ACC112 (cell line): ENCODE data around the gene SPTB.

Source experiments
- H2AFZ ChIP-seq: fragments of 200-600 bp; sonication (generic); one replicate; pipeline ENCODE4 v1.6.0; 2017; ENCODE audit warnings: antibody characterized with exemption, low read length; ENCODE audit not compliant: unreplicated experiment
- H3K27ac ChIP-seq: fragments of 200-600 bp; sonication (generic); 2 replicates; pipeline ENCODE4 v1.5.1; 2014; ENCODE audit warnings: low read depth, mild to moderate bottlenecking, antibody characterized with exemption, low read length, moderate library complexity
- H3K27me3 ChIP-seq: fragments of 200-600 bp; sonication (generic); 2 replicates; pipeline ENCODE4 v1.6.1; 2014; ENCODE audit warnings: mild to moderate bottlenecking, antibody characterized with exemption, low read length, moderate library complexity, mixed read lengths; ENCODE audit not compliant: insufficient read depth
- H3K36me3 ChIP-seq: fragments of 200-600 bp; sonication (generic); 2 replicates; pipeline ENCODE4 v1.6.1; 2016; ENCODE audit warnings: mild to moderate bottlenecking, antibody characterized with exemption, low read length, moderate library complexity, mixed read lengths; ENCODE audit not compliant: insufficient read depth
- H3K4me1 ChIP-seq: fragments of 200-600 bp; sonication (generic); one replicate; pipeline ENCODE4 v1.6.1; 2016; ENCODE audit warnings: low read length, mixed read lengths; ENCODE audit not compliant: insufficient read depth, unreplicated experiment, control insufficient read depth
- H3K4me3 ChIP-seq: fragments of 200-600 bp; sonication (generic); 2 replicates; pipeline ENCODE4 v1.5.1; 2014; ENCODE audit warnings: mild to moderate bottlenecking, low read depth, low read length
- H3K79me2 ChIP-seq: fragments of 200-600 bp; sonication (generic); one replicate; pipeline ENCODE4 v1.6.0; 2016; ENCODE audit warnings: low read length; ENCODE audit not compliant: control insufficient read depth, unreplicated experiment, insufficient read depth

Gene SPTB

DNA sequence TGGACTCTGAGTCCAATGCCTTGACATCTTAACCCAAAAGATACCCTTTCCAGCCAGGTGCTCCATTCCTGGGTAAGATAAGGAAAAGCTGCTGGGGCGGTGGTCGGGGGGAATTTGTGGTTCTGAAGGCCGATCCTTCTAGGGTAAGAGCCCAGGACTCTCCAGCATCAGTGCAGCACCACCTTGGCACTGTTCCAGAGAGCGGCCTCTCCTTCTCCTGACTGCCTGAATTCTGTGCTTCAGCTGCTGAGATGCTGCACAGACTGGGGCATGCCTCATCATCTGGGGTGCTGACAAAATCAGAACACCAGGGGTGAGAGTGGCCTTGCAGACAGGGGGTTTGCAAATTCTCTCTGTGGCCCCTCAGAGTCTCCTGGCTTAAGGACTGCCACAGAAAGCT lies 87.5 kb downstream of the SPTB start:
- H3K4me3 ChIP-seq = no peak overlapping the region
- peaks cover 8% of the 10 kb centered on the region for H3K4me1 ChIP-seq
- no peaks in the 10 kb centered on the region for H3K36me3 ChIP-seq
- H2AFZ ChIP-seq = no peak overlapping the region
- peaks cover 6% of the 10 kb centered on the region; the same call in 1 of the 2 replicates for H3K27me3 ChIP-seq
- H3K27ac ChIP-seq = no peak overlapping the region
- no peaks in the 10 kb centered on the region for H3K79me2 ChIP-seq

DNA sequence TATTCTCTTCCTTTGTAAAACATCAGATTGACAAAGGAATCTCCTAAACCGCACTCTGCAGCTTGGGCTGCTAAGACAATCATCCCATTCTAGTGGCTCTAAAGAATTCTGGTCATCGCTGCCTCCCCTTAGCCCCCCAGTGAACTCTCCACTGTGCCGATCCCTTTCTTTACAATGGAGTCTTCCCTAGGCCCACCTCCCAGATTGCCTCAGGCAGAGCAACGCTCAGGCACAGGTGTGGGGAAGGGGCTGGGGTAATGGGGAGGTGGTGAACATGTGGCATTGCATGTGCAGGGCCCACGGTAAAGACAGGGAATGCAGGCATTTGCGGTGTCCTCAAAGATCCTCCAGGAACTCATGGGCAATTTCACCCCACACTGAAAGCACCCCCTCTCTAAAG lies 89.2 kb downstream of the SPTB start:
- Histone ChIP-seq H2AFZ (no peak overlapping the region), H3K36me3 (no peaks in the 10 kb centered on the region), H3K4me3 (no peak overlapping the region), H3K27me3 (0 out of 2 replicates have a peak, but pooled peaks cover 1% of the 10 kb centered on the region), H3K79me2 (no peaks in the 10 kb centered on the region), H3K27ac (no peak overlapping the region), H3K4me1 (peaks cover 8% of the 10 kb centered on the region)

DNA sequence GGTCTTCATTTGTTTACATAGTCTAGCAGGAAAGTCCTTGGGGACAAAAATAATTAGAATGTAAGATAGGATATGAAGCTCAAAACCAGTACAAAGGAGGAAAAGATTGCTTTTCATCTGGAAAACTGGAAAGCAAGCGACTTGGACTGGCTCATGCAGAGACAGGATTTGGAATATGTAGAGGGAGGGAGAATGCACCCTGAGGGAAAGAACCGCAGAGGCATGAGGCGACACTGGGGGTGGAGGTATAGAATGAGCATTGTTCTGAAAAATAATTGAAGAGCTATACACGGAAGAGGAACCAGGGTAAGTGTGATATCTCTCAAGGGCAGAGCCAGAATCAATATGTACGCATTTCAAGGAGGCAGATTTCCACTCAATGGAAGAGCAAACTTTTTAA lies 90.0 kb downstream of the SPTB start:
- no peak overlapping the region for H3K27ac ChIP-seq
- H3K36me3 ChIP-seq = no peaks in the 10 kb centered on the region
- H3K27me3 ChIP-seq = no peaks in the 10 kb centered on the region
- no peaks in the 10 kb centered on the region for H3K79me2 ChIP-seq
- H3K4me1 ChIP-seq = peaks cover 8% of the 10 kb centered on the region
- H2AFZ ChIP-seq = no peak overlapping the region
- H3K4me3 ChIP-seq = no peak overlapping the region

DNA sequence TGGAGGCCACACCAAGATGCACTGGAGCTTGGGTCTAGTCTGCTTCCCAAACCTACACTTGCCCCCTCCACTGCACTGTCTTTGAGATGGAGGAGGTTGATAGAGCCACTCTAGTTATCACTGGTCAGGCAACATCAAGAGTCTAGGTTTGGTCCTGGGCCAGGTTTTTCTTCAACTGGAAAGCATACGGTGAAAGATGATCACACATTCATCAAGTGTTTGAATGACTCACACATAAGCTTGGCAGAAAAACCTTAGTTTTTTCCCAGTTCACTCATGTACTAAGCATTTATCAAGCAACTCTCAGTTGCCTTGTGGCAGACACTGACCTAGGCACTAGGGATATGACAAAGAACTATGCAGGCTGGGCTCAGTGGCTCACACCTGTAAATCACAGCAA lies 91.0 kb downstream of the SPTB start:
- H3K36me3 ChIP-seq = no peaks in the 10 kb centered on the region
- no peak overlapping the region for H3K27ac ChIP-seq
- peaks cover 8% of the 10 kb centered on the region for H3K4me1 ChIP-seq
- no peaks in the 10 kb centered on the region for H3K27me3 ChIP-seq
- H2AFZ ChIP-seq = no peak overlapping the region
- no peak overlapping the region for H3K4me3 ChIP-seq
- H3K79me2 ChIP-seq = no peaks in the 10 kb centered on the region

DNA sequence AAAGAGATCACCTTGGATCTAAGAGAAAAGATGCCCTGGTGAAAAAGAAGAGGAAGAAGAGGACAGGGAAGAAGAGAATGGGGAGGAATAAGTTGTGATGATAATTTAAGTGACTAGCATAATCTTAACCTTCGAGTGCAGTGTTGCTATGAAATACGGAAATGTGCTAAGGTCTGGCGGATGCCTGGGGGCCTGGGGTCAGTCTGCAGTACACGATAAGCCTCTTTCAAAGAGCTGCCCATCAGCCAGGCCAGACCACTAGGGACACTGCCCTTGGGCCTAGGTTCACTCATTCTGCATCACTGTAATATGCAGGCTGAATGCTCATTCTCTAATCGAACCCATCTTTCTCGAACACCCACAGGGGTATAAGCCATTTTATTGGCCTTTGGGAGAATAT lies 92.1 kb downstream of the SPTB start:
- H2AFZ ChIP-seq = no peak overlapping the region
- no peak overlapping the region for H3K4me3 ChIP-seq
- H3K4me1 ChIP-seq = peaks cover 8% of the 10 kb centered on the region
- no peaks in the 10 kb centered on the region for H3K79me2 ChIP-seq
- no peak overlapping the region for H3K27ac ChIP-seq
- no peaks in the 10 kb centered on the region for H3K27me3 ChIP-seq
- no peaks in the 10 kb centered on the region for H3K36me3 ChIP-seq

DNA sequence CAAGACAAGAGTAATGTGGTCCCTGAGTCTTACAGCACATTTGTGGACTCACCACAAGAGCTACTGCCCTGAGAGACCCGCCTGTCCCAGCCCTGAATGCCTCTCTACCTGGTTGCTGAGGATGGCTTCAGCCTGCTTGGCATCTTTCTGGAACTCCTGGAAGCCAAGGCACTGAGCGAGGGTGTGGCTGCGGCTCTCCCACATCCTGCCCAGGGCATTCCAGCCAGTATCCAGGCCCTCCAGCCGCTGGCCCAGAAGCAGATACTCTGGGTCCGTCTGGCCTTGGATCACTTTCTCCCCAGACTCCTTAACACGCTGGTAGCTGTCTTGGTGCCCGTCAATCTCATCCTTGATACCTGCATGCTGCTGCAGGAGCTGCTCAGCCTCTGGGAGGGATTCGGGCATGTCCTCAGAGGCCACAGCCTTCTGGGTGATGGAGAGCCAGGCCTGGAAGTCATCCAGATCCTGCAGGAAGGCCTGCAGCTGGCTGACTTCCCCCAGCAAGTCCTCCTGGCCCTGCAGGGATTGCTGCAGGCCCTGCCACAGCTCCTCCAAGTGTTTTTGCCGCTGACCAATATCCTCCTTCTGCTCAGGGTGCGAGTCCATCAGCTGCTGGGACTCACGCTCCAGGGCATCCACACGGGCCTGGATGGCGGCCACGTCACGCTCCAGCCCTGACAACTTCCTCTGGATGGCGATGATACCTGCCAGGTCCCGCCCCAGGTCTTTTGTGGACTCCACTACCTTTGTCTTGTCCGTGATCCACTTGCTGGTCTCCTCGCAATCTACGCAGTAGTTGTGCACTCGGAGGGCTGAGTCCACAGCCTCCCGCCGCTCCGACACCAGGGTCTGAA lies 93.2 kb downstream of the SPTB start:
- H2AFZ ChIP-seq = no peak overlapping the region

DNA sequence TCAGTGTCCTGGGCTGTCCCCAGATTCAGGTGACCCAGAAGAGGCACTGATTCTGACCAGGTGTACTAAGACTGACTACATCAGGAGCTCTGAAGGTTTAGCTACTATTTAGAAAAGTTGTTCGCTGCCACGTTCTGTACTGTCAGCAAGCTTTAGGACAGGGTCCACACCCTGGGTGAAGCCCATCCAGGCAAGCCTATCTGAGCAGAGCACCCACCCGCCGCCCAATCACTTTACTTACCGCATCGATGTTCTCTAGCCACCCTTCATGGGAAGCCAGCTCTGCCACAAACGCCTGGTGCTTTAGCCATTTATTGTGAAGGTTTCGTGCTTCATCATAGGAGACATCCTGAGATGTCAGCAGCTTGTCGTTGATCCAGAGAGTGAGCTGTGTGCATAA lies 95.7 kb downstream of the SPTB start:
- Histone ChIP-seq H3K27ac (no peak overlapping the region), H3K27me3 (no peaks in the 10 kb centered on the region), H2AFZ (no peak overlapping the region), H3K36me3 (no peaks in the 10 kb centered on the region), H3K79me2 (no peaks in the 10 kb centered on the region), H3K4me3 (no peak overlapping the region), H3K4me1 (peaks cover 7% of the 10 kb centered on the region)

More for the DNA sequence above, 93.2 kb downstream of the SPTB start:
- Histone ChIP-seq H3K27me3 (no peaks in the 10 kb centered on the region), H3K4me3 (no peak overlapping the region), H3K79me2 (no peaks in the 10 kb centered on the region), H3K36me3 (no peaks in the 10 kb centered on the region), H3K4me1 (peaks cover 8% of the 10 kb centered on the region), H3K27ac (no peak overlapping the region)

DNA sequence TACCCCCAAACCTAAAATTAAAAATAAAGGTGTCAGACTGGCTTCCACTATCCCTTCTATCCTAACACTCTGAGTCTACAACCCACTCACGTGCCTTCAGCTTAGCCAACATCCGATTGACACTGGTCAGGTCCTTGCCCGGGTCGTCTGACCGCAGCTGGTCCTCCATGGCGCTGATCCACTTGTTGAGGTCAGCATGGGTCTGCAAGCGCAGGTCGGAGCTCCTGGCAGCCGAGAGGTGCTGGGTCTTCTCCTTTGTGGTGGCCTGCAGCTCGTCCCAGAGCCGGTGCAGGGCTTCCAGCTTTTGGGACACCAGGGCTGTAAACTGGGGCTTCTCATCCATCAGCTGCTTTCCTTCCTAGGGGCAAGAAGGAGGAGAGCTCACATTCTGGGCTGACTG lies 97.5 kb downstream of the SPTB start:
- no peaks in the 10 kb centered on the region for H3K4me1 ChIP-seq
- 0 out of 2 replicates have a peak, but pooled peaks cover 6% of the 10 kb centered on the region for H3K27me3 ChIP-seq
- no peaks in the 10 kb centered on the region for H3K36me3 ChIP-seq
- no peaks in the 10 kb centered on the region for H3K79me2 ChIP-seq
- no peak overlapping the region for H2AFZ ChIP-seq
- H3K27ac ChIP-seq = no peak overlapping the region
- H3K4me3 ChIP-seq = no peak overlapping the region

DNA sequence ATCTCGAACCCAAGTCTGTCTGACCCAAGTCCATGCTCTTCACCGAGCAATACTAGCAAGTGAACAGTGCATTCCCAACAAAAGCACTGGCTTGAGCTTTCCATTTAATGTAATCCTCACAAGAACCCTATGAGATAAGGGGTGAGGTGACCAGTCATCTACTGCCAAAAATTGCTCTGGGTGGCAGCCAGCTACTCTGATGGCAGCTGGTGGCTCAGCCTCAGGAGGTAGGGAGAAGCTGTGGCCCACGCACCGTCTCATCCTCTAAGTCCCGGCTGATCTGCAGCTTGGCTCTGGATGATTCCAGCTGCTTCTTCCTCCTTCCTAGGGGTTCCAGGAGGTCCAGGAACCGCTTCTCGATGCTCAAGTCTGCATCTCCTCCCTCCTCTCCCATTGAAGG lies 100.2 kb downstream of the SPTB start:
- Histone ChIP-seq H3K79me2 (no peaks in the 10 kb centered on the region), H3K27me3 (peaks cover 12% of the 10 kb centered on the region; the same call in 1 of the 2 replicates), H2AFZ (no peak overlapping the region), H3K4me3 (no peak overlapping the region), H3K36me3 (no peaks in the 10 kb centered on the region), H3K27ac (no peak overlapping the region), H3K4me1 (no peaks in the 10 kb centered on the region)

DNA sequence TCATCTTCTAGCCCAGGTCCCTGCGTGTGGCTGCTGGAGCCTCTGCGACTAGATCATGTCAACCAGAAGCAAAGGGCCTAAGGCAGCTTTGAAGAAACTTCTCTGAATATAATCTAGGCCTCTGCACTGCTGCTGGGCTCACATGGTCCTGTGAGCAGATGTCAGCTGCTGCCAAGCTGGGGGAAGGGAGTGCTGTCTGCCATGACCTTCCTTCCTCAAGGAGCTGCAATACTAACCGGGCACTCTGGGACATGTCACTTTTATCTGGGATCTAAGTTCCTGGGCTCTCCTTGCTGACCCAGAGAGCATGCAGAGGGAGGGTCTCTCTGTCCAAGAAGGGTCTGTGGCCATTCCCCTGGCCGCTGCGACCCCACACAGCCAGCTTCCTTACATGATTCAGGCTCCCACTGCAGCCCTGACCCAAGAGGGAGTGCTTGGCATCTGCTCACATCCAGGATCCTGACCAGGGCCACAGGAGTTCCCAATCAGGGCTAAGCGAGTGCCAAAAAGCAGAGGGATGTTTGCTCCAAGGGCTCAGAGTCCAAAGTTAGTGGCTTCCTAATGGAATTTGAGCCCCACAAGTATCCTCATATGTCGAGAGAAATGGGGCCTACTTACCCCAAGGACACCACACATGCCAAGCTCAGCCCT lies 101.5 kb downstream of the SPTB start:
- H3K79me2 ChIP-seq = no peaks in the 10 kb centered on the region
- H3K4me1 ChIP-seq = no peaks in the 10 kb centered on the region
- H3K36me3 ChIP-seq = no peaks in the 10 kb centered on the region
- H3K27me3 ChIP-seq = peaks cover 12% of the 10 kb centered on the region; the same call in 1 of the 2 replicates
- H3K27ac ChIP-seq = no peak overlapping the region
- no peak overlapping the region for H2AFZ ChIP-seq
- no peak overlapping the region for H3K4me3 ChIP-seq

DNA sequence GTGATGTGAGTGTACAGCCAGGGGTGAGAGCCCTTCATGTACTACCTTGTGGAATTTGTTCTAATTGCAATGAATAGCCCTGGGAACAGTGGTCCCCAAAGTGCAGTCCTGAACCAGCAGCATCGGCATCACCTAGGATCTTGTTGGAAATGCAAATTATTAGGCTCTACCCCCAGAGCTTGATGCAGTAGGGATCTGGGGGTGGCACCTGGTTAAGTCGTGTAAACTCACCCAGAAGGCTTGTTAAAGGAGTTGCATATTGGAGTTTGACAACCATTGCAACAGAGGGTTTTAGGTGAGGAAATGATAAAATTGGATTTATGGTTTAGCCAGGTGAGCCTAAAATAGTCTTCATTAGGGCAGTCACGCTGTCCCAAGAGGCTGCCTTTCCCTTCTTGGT lies 102.2 kb downstream of the SPTB start:
- Histone ChIP-seq H3K79me2 (no peaks in the 10 kb centered on the region), H3K27me3 (peaks cover 12% of the 10 kb centered on the region; the same call in 1 of the 2 replicates), H3K36me3 (no peaks in the 10 kb centered on the region), H3K4me3 (no peak overlapping the region), H2AFZ (no peak overlapping the region), H3K27ac (no peak overlapping the region), H3K4me1 (no peaks in the 10 kb centered on the region)
